GDM1 (cell line): ENCODE measurements around the gene NYNRIN.
"Not testable (repeated sequence)": the region's sequence is repeated elsewhere in the genome, so short reads cannot be mapped to it uniquely, and the experiment has no call there.

Experiments used
- DNase-seq: peaks from one replicate; lab custom pipeline; 2025; lab: John Stamatoyannopoulos, UW

NYNRIN gene

DNA sequence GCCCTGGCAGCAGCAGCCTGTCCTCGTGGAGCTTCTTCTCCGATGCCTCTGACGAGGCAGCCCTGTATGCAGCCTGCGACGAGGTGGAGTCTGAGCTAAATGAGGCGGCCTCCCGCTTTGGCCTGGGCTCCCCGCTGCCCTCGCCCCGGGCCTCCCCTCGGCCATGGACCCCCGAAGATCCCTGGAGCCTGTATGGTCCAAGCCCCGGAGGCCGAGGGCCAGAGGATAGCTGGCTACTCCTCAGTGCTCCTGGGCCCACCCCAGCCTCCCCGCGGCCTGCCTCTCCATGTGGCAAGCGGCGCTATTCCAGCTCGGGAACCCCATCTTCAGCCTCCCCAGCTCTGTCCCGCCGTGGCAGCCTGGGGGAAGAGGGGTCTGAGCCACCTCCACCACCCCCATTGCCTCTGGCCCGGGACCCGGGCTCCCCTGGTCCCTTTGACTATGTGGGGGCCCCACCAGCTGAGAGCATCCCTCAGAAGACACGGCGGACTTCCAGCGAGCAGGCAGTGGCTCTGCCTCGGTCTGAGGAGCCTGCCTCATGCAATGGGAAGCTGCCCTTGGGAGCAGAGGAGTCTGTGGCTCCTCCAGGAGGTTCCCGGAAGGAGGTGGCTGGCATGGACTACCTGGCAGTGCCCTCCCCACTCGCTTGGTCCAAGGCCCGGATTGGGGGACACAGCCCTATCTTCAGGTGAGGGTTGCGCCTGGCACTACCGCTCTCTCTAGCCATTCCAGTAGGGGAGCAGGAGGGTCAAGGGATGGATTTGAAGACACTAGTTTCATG lies 28.7 kb upstream of the NYNRIN start:
- no peak for DNase-seq

DNA sequence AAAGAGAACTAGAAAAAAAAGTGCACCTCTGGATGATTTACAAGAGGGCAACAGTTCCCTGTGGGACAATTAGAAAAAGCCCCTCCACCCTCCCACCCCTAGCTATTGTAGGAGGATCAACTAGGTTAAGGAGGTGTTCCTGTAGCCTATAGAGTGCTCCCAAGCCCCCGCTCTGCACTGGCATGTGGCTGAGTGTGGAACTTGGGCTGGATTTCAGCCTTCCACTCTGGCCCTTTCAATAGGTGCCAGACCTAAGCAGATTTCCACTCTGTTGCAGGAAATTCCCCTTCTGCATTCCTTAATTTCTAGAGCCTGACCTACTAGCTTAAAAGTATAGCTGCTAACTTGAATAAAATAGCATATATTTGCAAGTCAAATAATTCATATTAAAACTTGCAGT lies 28.1 kb upstream of the NYNRIN start:
- DNase-seq = no peak

DNA sequence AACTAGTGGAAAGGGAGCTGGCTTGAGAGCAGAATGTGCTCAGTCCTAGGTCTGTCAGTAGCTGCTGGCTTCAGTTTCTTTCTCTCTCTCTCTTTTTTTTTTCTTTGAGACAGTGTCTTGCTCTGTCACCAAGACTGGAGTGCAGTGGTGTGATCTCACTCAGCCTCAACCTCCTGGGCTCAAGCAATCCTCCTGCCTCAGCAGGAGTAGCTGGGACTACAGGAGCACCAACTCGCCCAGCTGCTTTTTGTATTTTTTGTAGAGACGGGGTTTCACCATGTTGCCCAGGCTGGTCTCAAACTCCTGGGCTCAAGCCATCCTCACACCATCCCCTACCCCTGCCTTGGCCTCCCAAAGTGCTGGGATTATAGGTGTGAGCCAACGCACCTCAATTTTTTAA lies 27.2 kb upstream of the NYNRIN start:
- not testable (repeated sequence) for DNase-seq

DNA sequence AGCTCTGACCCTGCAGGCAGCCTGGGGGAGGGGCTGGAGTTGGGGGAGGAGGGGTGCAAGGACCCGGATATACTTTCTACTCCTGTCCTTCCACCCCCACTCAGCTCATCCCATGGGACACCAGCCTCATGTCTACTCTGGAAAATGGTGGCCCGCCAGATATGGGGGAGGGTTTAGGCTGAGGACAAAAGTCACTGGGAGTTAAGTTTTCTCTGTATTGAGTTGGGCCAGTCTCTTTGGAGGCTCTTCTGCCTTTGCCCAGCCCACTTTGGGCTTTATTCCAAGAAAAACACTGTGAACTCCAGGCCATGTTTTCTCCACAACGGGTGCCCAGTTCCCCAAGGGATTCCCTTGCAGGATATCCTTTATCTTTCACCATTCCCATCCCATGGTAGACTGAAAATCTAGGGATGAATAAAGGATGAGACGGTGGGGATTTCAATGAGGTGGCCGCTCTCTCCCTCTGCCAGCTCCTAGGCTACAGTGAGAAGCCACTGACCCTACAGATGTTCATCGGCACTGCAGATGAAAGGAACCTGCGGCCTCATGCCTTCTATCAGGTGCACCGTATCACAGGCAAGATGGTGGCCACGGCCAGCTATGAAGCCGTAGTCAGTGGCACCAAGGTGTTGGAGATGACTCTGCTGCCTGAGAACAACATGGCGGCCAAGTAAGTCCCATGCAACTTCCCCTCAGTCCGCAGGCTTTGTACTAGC lies 25.9 kb upstream of the NYNRIN start:
- no peak for DNase-seq

DNA sequence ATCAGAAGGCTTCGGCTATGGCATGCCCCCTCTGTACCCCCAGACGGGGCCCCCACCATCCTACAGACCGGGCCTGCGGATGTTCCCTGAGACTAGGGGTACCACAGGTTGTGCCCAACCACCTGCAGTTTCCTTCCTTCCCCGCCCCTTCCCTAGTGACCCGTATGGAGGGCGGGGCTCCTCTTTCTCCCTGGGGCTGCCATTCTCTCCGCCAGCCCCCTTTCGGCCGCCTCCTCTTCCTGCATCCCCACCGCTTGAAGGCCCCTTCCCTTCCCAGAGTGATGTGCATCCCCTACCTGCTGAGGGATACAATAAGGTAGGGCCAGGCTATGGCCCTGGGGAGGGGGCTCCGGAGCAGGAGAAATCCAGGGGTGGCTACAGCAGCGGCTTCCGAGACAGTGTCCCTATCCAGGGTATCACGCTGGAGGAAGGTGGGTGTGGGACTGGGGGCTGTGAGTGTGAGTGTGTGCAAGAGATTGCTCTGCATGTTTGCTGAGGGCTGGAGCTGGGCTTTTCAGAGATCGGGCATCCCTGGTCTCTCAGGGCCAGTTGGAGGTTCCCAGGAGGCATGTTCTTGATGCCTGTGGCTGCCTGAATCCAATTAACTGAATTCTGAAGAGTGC lies 22.2 kb upstream of the NYNRIN start:
- no peak for DNase-seq

DNA sequence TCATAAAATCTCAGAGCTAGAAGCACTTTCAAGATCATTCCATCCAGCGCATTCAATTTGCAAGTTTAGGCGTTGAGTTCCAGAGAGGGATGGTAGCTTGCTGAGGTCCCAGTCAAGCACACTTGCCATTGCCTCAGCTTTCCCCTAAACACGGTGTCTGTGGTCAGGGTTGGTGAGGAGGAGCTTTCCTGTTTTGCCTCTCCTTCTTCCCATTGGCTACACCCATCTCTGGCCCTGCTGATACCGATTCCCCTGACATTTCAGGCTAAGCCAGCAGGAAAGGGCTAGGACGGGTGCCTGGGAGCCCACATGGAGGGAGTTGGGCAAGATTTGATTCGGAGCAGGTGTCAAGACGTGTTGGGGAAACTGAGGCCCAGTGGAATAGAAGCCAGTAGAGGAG lies 21.7 kb upstream of the NYNRIN start:
- DNase-seq = no peak

DNA sequence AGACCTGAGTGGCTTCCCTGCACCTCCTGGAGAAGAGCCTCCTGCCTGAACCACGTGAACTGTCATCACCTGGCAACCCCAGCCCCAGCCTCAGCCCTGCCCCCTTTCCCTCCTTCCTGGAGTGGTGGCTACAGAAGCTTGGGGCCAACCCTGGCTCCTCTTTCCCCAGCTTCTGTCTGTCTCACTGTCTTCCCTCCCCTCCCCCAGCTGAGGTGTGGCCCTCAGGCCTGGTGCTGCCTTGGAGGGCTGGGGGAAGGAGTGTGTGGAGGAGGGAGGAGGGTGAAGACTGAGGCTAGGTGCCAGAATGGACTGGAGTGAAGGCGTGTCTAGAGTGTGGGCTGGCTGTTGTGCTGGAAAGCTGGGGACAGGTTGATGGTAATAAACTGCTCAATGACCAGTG lies 21.1 kb upstream of the NYNRIN start:
- DNase-seq = no peak

DNA sequence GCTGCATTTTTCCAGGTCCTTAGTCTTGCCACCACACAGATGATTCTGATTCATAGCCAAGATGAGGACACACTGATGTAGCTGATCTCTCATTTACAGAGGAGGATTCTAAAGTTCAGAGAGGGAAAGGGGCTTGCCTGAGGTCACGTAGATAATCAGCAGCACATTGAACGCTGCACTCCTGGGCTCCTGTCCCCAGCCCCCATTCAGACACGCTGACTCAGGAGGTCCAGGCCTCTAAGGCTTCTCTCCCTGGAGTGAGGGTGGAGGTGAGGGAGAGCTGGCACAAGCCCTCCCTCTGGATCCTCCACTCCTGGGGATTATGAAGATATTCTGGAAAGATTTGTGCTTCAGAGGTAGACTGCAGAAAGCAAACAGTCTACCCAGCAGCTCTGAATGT lies 20.5 kb upstream of the NYNRIN start:
- DNase-seq = no peak

DNA sequence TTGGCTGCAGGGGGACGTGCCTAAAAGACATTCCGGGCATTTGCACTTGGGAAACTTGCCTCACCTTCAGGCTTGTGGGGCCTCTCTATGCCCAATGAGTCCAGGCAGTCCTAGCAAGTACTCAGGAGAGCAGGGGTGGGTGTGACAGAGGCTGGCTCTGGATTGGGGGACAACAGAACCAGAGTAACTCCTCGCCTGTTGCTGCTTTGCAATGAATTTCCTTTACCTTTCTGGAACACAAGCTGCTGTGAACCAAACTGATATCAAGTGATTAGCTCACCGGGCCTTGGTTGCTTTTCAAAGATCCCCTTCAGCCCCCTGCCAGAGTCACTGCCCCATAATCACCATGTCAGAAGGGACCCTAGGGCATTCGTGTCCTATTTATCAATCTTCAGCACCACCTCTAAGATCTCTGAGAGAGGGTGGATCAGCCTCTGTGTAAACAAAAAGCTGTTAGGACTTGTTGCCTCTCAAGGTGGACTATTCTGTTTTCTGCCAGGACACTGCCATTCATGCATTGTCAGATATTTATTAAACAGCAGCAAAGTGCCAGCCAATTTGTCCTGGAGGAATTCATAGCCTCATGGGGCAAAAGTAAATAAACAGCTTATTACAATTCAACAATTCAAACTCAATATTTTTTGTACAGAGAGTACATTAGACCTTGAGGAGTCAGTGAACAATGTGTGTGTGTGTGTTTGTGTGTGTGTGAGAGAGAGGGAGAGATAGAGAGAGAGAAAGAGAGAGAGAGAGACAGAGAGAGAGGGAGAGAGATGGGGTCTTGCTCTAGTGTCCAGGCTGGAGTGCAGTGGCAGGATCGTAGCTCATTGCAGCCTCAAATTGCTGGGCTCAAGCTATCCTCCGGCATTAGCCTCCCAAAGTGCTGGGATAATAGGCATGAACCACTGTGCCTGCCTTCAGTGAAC lies 19.6 kb upstream of the NYNRIN start:
- no peak for DNase-seq

DNA sequence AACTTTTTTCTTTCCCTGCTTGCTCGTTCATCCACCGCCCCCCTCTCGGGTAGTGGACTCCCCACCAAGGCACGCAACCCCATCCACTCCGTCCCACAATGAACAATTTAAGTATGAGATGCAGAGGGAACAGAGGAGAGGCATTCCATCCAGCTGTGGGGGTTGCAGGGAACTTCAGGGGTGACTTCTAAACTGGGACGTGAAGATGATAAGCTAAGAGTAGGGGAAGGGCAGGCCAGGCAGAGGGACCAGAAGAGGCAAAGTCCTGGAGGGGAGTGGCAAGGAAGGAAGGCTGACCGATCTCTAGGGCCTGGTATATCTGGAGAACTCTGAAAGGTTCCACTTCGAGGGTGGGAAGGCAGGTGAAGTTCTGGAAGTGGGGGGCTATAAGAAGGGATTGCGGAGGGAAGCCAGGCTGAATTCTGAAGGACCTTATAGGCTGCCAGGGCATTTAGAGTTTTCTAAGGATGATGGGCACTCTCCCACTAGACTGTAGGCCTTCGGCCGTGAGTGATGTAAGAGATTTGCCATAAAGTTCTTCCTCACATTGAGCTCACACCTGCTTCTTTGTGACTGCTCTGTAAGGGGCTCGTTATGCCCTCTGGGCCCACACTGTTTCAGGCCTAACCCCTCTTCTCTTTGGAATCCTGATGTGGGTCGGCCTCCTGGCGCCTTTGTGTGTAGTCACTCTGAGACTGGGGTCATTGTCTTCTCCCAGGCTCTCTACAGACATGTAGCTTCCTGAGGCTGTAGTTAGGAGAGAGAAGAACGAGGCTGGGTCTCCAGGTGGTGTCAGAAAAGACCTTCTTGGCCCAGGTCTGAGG lies 18.7 kb upstream of the NYNRIN start:
- no peak for DNase-seq

DNA sequence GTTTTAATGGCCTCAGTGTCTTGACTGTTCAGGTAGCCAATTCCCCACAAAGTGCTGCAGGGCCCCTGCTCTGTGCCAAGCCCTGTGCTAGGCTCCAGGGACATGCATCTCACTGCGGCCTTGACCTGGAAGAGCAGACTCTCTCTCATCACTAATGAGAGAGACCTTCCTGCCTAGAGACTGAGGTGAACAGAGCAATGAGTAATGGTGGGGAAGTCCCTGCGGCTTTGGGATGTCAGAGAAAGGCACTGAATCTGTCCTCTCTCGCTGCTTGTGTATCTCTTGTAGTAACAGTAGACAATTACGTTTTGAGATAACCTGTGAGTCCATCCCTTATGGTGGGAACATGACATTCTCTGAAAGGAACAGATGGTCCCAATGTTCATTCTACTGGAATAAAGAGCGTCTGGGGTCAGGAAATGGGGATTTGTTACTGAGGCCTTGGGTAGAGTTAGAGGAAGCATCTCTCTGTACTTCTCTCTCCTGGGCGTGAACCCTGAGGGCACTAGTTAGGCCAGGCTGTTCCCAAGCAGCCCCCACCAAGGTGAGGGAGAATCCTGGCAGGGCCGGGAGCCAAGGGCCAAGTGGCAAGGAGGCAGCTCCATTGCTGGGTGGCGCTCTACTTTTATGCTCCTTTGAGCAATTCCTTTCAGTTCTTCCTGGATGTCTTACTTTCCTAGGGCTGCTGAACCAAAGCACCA lies 17.3 kb upstream of the NYNRIN start:
- no peak for DNase-seq

DNA sequence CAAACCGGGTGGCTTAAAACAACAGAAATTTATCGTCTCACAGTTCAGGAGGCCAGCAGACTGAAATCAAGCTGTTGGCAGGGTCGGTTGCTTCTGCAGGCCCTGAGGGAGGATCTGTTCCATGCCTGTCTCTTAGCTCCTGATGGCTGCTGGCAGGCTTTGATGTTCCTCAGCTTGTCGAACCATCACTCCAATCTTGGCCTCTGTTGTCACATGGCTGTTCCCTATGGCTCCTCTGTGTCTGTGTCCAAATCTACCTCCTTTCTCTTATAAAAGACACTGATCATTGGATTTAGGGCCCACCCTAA lies 16.8 kb upstream of the NYNRIN start:
- DNase-seq = no peak

DNA sequence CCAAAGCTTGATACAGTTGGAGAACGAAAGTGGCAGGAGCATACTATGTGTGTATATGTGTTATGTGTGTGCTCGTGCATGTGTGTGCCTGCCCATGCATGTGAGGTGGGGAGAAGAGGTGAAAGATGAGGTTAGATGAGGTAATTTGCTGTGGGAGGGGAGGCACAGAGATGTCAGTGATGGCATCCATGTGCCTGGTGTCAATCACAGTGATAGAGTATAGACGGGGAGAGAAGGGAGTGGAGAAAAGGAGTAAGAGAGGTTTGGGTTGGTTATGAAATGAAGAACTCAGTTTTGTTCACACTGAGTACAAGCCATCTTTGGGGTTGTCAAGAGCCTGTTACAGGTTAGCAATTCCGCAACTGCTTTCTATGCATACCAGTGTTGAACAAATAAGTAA lies 14.6 kb upstream of the NYNRIN start:
- DNase-seq = no peak

DNA sequence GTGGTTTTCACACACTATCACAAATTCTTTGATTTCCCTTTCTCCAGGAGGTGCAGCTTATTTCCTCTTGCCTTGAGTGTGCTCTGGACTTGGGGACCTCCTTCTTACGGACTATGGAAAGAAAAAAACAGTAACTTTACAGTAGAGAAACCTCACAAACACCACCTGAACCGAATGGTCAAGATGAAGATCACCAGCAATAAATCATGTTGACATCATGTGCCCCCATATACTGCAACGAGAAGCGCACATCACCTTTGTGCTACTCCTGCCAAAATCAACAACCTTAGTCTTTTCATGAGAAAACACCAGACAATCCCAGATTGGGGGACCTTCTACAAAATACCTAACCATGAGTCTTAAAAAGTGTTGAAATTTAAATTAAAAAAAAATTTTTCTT lies 13.3 kb upstream of the NYNRIN start:
- DNase-seq = no peak

DNA sequence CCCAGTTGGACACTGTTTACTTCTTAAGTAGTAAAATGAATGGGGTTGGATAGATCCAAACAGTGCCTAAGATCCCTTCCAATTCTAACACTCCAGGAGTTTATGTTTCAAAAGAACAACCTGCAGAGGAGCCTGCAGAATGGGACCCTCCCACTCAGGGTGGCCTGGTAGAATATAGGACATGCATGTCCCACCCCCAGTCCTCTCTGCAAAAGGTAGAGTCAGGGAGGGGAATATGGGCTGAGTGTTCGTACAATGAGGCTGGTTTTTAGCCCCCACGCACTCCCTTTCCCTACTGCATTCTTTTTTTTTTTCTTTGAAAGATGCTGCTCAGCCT lies 11.8 kb upstream of the NYNRIN start:
- DNase-seq = no peak

DNA sequence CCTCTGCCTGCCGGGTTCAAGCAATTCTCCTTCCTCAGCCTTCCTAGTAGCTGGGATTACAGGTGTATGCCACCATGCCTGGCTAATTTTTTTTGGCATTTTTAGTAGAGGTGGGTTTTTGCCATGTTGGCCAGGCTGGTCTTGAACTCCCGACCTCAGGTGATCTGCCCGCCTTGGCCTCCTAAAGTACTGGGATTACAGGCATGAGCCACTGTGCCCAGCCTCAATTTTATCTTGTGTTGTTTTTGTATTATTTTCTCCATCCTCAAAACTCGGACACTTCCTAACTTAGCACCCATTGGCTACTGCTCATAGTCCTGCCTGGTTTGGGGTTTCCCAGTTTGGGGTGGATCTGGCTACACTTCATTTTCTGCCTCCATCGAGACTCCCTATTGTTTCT lies 11.2 kb upstream of the NYNRIN start:
- DNase-seq = not testable (repeated sequence)

DNA sequence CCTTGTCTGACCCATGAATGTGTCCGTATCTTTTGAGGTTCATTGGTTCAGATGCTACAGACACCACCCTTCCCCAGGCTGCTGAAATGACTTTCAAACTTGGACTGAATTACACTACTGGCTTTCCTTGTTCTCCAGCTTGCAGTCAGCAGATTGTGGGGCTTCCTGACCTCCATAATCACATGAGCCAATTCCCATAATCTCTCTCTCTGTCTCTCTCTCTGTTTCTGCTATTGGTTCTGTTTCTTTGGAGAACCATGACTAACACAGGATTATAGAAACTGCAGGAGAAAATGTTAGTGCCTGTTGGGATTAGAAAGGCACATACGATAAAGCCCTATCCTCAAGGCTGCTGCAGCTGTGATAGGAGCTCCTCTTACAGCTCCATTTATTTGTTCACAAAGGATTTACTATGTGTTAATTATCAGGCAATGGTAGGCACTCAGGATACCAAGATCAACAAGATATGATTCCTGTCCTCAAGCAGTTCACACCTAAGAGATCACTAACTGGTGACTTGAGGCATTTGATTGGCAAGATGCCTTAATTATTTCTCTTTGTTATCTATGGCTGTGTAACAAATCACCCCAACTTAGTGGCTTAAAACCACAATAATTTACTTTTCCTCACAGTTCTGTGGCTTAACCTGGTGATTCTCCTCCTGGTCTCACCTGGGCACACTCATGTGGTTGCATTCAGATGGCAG lies 10.2 kb upstream of the NYNRIN start:
- no peak for DNase-seq

DNA sequence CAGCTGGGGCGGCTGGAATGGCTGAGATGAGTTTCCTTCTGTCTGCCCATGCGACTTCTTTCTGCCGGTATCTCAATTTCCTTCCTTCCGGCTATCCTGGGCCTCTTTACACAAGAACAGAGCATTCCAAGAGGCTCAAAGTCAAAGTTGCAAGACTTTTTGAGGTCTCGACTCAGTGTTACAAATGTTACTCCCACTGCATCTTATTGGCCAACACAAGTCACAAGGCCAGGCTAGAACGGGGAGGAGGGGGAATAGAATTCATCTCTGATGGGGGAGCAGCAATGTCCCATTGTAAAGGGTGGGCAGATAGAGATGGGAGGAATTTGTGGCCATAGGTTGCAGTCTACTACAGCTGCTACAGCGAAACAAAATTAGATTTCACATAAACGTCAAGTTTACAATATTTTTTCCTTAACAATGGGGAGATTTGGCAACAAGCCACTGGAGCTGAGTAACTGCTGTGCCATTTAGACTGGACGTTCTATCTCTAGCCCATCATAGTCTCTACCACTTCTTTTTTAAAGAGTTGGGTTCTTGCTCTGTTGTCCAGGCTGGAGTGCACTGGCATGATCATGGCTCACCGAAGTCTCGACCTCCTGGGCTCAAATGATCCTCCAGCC lies 9.5 kb upstream of the NYNRIN start:
- no peak for DNase-seq

DNA sequence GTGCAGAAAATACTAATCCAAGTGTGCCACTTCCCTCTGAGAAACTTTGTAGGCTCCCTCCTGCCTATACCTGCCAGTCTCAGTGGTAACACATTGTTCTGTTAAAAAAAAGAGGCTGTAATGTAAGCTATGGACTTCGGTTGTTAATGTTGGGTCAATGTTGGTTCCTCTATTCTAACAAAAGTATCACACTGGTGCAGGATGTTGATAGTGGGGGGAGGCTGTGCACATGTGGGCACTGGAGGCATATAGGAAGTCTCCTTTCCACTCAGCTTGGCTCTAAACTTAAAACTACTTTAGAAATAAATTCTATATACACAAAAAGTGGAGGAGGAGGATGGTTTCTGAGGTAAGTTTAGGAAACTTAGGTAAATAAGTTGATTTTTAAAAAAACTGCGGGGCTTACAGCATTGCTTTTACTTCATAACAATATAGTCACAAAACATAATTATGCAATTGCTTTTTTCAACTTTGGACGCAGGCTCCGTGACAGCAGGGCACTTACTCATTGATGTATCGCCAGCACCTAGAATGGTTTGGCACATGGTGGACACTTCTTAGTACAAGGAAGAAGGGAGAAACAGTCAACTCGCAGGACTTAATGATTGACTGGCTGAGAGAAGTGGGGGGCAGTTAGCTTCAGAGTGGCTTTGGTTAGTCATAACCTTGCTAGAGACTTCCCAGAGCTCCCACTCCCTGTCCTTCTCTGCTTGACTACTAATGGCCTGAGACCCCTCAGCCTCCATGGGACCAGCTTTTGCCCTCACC lies 7.9 kb upstream of the NYNRIN start:
- DNase-seq = peak; percentile 77
